ENCODE measurements around the gene ZCCHC24. TPM values are rescaled to one million over a fixed set of nuclear protein-coding genes. Genes with fewer than 3 reads are reported as not detected.

ZCCHC24 gene
- total and polyA plus RNA-seq, 3 donors from 2014 or later: 27.7 to 38.6 (median 31.3) TPM

DNA sequence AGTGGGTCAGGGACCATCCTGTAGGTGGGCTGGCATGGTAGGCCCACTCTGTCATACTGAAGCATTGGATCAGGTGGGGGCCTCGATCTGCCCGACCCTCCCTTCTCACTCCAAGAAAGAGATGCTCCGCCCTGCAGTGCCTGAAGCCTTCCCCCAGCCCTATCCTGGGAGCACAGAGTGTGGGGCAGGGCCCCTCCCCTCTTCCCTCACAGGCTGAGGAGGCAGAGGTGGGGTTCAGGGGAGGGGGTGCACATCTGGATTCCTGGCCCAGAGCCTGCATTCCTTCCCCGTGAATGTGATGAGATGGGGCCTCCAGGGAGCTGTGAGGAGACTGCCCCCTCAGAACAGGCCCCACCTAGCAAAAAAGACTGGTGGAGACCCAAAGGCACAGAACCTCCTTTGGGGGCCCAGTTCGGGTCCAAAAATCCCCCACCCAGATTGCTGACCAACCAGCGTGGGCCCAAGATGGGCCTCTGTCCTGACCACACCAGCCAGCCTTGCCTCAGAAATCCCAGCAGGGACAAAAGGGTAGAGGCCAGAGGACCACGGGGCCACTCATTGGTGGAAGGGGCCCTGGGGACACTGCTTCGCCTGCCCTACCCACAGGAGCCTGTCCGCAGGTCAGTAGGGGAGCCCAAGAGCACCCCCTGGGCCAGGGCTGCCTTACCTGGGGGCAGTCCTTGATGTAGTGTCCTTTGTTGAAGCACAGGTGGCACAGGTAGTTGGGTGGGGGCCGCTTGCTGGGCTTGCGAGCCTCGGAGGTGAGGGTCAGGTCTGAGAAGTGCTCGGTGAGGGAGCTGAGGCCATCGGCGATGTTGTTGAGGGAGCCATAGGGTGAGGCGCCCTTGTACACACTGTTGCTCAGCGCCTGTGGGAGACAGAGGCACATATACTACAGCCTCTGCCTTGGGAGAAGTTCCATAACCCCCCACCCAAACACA is 13.3 kb downstream of the ZCCHC24 start:
- Histone ChIP-seq H3K4me3 (no peak overlapping the region), H3K9me3 (no peaks in the 10 kb centered on the region), H3K36me3 (ENCODE audit: low read depth, missing control alignments) (no peaks in the 10 kb centered on the region), H3K27ac (peak overlapping the region; percentile 59 to 62), H3K27me3 (no peaks in the 10 kb centered on the region), H3K4me1 (peaks cover 32% of the 10 kb centered on the region)
- 57 to 79% methylated on average over 6 to 17 of the region's 17 CpGs for WGBS, 2 donors
- DNase-seq: peak; percentile 46
- intact Hi-C loops (cut with DNase I; ENCODE audit: low total_unique reads): no loop called here
- TF ChIP-seq POLR2A (IDR thresholded peaks at IDR 0.05): no peak
- TF ChIP-seq, protein P1, sequence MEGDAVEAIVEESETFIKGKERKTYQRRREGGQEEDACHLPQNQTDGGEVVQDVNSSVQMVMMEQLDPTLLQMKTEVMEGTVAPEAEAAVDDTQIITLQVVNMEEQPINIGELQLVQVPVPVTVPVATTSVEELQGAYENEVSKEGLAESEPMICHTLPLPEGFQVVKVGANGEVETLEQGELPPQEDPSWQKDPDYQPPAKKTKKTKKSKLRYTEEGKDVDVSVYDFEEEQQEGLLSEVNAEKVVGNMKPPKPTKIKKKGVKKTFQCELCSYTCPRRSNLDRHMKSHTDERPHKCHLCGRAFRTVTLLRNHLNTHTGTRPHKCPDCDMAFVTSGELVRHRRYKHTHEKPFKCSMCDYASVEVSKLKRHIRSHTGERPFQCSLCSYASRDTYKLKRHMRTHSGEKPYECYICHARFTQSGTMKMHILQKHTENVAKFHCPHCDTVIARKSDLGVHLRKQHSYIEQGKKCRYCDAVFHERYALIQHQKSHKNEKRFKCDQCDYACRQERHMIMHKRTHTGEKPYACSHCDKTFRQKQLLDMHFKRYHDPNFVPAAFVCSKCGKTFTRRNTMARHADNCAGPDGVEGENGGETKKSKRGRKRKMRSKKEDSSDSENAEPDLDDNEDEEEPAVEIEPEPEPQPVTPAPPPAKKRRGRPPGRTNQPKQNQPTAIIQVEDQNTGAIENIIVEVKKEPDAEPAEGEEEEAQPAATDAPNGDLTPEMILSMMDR (IDR thresholded peaks at IDR 0.05): no peak

DNA sequence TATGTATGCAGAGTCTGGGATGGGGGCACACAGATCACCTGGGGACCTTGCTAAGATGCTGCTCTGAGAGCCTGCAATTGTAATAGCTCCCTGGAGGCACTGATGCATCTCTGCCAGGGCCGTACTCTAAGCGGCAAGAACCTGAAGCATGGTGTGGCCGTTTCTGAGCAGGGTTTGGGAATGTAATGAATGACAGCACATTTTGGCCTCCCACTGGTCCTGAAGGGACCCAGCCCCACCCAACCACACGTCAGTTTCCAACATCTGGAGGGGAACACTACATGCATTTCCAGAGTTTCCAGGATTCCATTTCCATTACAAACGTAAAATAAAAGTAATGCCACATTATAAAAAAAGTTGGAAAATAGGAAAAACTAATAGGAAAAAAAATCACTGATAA is 14.0 kb downstream of the ZCCHC24 start:
- Histone ChIP-seq H3K4me1 (peaks cover 30% of the 10 kb centered on the region), H3K4me3 (no peak overlapping the region), H3K9me3 (no peaks in the 10 kb centered on the region), H3K27me3 (no peaks in the 10 kb centered on the region), H3K36me3 (ENCODE audit: low read depth, missing control alignments) (no peaks in the 10 kb centered on the region), H3K27ac (peak overlapping the region in 1 of 2 donors; percentile 59)
- no peak for DNase-seq
- TF ChIP-seq, protein P1 (IDR thresholded peaks at IDR 0.05): no peak
- TF ChIP-seq POLR2A (IDR thresholded peaks at IDR 0.05): no peak
- intact Hi-C loops (cut with DNase I; ENCODE audit: low total_unique reads): no loop called here
- WGBS, 2 donors: 56 to 59% methylated on average over 5 of the region's 5 CpGs

DNA sequence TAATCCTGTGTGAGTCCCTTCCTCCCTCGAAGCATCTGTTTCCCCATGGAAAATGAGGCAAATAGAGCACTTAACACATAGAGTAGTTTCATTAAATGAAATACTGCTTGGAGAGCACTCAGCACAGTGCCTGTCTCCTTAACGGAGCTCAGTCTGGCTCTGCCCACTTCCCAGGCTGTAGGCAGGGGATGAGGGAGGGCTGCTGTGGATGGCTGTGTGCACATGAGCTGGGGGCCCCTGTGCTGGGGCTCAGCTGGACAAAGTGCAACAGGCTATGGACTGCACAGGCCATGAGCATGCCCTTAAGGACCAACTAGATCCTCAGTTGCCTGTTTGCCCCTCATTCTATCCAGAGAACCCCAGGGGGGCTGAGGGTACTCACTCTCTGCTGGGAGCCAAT is 14.5 kb downstream of the ZCCHC24 start:
- Histone ChIP-seq H3K36me3 (ENCODE audit: low read depth, missing control alignments) (no peaks in the 10 kb centered on the region), H3K4me1 (peaks cover 25% of the 10 kb centered on the region), H3K27me3 (no peaks in the 10 kb centered on the region), H3K4me3 (no peak overlapping the region), H3K27ac (no peak overlapping the region), H3K9me3 (no peaks in the 10 kb centered on the region)
- intact Hi-C loops (cut with DNase I; ENCODE audit: low total_unique reads): no loop called here
- 58 to 64% methylated on average over 2 of the region's 2 CpGs for WGBS, 2 donors
- no peak for DNase-seq
- TF ChIP-seq POLR2A (IDR thresholded peaks at IDR 0.05): no peak
- TF ChIP-seq, protein P1 (IDR thresholded peaks at IDR 0.05): no peak

DNA sequence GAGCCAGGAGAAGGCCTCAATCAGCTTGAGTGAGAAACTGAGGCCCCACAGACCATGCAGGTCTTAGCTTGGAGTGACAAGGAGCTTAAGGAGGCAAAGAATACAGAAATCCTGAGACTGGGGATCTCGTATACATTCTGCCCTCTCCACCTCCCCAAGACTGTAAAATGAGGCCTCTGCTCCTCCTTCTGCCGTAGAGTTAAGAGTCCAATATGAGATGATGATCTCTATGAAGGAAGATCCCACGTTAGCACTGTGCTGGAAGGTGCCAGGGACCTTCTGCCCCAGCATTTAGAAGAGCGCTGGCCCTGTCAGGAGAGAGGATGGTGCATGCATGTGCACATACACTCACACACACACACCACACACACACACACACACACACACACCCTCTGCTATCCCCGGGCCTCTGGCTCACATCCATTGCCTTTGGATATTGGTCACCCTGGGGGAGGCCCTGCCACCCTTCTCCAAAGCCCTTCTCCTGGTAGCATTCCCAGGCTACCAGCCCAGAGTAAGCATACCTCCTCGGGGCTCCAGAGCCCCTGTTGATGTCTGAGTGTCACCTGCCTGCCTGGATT is 15.0 kb downstream of the ZCCHC24 start:
- no peak for TF ChIP-seq POLR2A (IDR thresholded peaks at IDR 0.05)
- TF ChIP-seq, protein P1 (IDR thresholded peaks at IDR 0.05): no peak
- intact Hi-C loops (cut with DNase I; ENCODE audit: low total_unique reads): no loop called here
- Histone ChIP-seq H3K4me1 (peaks cover 20% of the 10 kb centered on the region), H3K27ac (no peak overlapping the region), H3K4me3 (no peak overlapping the region), H3K27me3 (no peaks in the 10 kb centered on the region), H3K9me3 (no peaks in the 10 kb centered on the region), H3K36me3 (ENCODE audit: low read depth, missing control alignments) (no peaks in the 10 kb centered on the region)
- WGBS, 2 donors: 69 to 71% methylated on average over 5 to 6 of the region's 6 CpGs
- no peak for DNase-seq

Measured in testis (tissue), 3 donors.